T-helper 17 cell (primary cell): ENCODE data around the gene UBE3A. TPM values are rescaled to one million over a fixed set of nuclear protein-coding genes. Genes with fewer than 3 reads are reported as not detected.

Experiments used
- ATAC-seq: fragments of 150-1000 bp; cut with Tn5 transposase; 2 replicates; pipeline ENCODE4 v1.10.0; 2021; ENCODE audit warnings: mild to moderate bottlenecking, moderate library complexity
- DNase-seq, 3 donors: peaks; one replicate each; pipeline versions ENCODE4 v3.0.0 to v3.0.0-alpha.2; 2020 to 2021
- H3K9me3 ChIP-seq: one replicate; pipeline ENCODE4 v1.7.0; 2013; ENCODE audit warnings: low read length, mild to moderate bottlenecking; ENCODE audit not compliant: control insufficient read depth, poor library complexity, severe bottlenecking
- H3K27ac Mint-ChIP-seq: one replicate; pipeline ENCODE4 v1.8.0; 2022; ENCODE audit warnings: mild to moderate bottlenecking, moderate library complexity, mixed read lengths
- H3K27me3 Mint-ChIP-seq: one replicate; pipeline ENCODE4 v1.8.0; 2022; ENCODE audit warnings: mixed read lengths
- H3K36me3 Mint-ChIP-seq: one replicate; pipeline ENCODE4 v1.8.0; 2022; ENCODE audit warnings: low read depth, mixed read lengths
- H3K4me1 Mint-ChIP-seq: one replicate; pipeline ENCODE4 v1.8.0; 2022; ENCODE audit warnings: mild to moderate bottlenecking, mixed read lengths
- H3K4me3 Mint-ChIP-seq: one replicate; pipeline ENCODE4 v1.8.0; 2022; ENCODE audit warnings: mild to moderate bottlenecking, moderate library complexity, mixed read lengths
- total RNA-seq, 4 donors: library from RNA in 2 of 4; stranded (reverse) in 2 of 4; gene quantifications; one replicate each; pipeline ENCODE4 v1.2.3 and lab custom pipeline; 2022 to 2026

Gene UBE3A
- total RNA-seq = 100 to 1,000 TPM; 109 to 115 TPM
- total RNA-seq (lab: John Stamatoyannopoulos, UW) = 130 to 164 reads per million in 2 donors

DNA sequence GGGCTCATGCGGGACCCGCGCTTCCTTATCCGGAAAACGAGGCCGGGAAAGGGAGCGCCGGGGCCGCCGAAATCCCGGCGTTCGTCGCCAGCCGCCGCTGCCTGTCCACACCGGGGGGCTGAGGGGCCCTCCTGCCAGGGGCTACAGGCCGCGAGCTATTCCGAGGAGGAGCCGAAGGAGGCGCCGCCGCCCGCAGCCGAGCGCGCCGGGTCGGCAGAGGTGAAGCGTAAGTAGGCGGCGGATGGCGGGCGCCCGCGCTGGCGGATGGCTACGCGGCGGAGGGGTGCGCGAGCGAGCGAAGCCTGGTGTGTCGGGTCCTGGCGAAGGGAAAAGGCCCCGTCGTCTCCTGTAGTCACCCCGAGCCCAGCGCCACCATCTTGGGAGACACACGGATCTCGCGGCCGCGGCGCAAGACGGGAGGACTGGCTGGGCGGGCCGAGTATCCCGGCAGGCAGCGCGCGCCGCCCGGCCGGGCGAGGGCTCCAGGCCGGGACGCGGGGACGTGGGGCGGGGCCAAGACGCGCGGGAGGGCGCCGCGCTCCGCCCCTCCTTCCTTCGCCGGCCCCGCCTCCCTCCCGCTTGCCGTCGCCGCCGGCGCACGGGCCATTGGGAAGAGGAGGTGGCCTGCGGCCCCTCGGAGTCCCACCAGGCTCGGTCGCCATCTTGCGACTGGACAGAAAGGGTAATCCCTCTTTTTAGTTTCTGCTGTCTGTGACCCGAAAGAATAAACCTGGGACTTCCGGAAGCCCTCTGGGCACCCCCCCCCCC, at the start of gene UBE3A:
UBE3A (minus strand) TSS at position 424 of the 768 bp plus-strand sequence. CDS start 29,917 bp downstream, outside the sequence.
- H3K27ac Mint-ChIP-seq = peak within 1 kb of the TSS; percentile 88
- peaks cover 22% of the 10 kb centered on the region for H3K4me1 Mint-ChIP-seq

DNA sequence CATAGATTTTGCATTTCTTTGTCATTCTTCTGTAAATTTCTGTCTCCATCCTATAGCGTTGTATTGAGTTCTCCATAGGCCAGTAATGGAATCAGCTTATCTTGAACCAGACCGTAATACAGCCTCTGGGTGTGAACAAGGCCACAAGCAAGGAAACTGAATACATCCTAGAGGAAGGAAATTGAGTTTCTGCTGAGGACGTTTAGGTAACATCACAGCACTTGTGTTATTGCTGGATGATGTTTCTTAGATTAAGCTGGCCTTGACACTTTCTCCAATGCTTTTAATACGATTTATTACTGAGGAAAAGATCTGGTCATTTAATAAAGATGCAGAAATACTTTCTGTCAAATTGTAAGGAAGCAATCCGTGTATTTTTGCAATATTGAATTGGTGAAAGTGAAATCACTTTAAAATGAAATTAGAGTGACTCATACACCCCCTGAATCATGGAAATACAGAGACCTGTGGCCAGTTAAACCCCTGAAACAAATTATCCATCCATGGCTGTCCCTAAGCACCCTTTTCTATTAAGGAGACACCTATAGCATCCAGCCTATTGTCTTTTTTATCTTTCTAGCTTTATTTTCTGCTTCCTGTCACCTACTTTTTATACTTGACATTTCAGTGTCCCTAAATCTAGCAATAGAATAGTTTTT, 48.5 kb upstream of the UBE3A start:
- Mint-ChIP-seq H3K4me3 (no peak overlapping the region), H3K36me3 (no peaks in the 10 kb centered on the region), H3K4me1 (no peaks in the 10 kb centered on the region), H3K27me3 (no peaks in the 10 kb centered on the region), H3K27ac (no peak overlapping the region)
- DNase-seq = no peak
- H3K9me3 ChIP-seq = no peaks in the 10 kb centered on the region
- no peak for ATAC-seq

More for the DNA sequence above, at the start of gene UBE3A:
- peak; percentile 82 to 87 (median 83) for DNase-seq
- H3K36me3 Mint-ChIP-seq = no peaks in the 10 kb centered on the region
- peak within 1 kb of the TSS; percentile 93 for H3K4me3 Mint-ChIP-seq
- H3K9me3 ChIP-seq = no peaks in the 10 kb centered on the region
- no peaks in the 10 kb centered on the region for H3K27me3 Mint-ChIP-seq
- peak; percentile 94 for ATAC-seq

DNA sequence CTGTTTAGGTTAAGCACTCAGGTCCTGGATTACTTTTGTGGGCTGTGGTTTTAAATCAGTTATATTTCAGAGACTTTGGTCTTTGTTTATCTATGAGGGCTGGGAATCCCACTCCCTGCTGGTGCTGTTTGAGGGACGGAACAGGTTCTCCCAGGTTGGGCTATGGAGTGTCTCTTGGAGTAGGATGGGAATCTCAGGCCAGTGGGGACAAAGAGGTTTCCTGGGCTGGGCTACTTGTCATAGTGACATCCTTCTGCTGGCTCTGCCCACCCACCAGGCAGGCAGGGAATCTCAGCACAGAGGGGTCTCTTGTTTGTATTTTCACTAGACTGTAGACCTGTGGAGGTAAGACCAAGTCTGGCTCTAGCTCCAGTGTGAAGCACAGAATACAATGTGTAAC, 47.2 kb upstream of the UBE3A start:
- no peaks in the 10 kb centered on the region for H3K9me3 ChIP-seq
- Mint-ChIP-seq H3K4me3 (no peak overlapping the region), H3K27ac (no peak overlapping the region), H3K4me1 (peaks cover 3% of the 10 kb centered on the region), H3K27me3 (peaks cover 6% of the 10 kb centered on the region), H3K36me3 (no peaks in the 10 kb centered on the region)
- DNase-seq (no peak), ATAC-seq (no peak)

DNA sequence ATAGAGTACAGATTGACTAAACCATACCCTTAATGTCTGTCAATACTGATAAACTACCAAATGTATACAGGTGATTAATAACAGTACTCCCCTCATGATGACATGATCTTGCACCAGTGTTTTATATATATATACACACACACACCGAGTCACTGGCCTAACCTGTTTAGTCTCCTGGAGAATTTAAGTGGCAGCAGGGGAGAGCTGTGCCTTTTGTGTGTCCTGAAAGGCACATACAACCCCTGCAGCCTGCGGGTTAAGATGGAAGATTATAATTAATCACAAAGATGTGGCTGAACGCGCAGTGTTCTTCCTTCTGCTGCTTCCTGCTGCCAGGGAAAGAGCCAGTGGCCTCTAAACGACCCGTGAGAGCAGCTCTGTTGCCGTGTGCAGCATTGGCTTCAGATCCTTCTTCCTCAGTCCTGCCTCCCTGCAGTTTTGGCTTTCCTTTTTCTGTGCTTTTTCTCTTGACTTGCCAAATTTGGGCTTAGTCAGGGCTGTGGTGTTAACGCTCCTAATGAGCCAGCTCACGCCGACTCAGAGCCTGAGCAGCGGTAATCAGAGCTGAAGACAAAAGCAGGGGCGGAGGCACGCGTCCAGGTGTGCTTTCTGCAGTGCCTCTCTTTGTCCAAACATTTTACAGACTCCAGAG, 42.5 kb upstream of the UBE3A start:
- Mint-ChIP-seq H3K27me3 (peaks cover 18% of the 10 kb centered on the region), H3K4me3 (no peak overlapping the region), H3K36me3 (no peaks in the 10 kb centered on the region), H3K27ac (no peak overlapping the region), H3K4me1 (peaks cover 3% of the 10 kb centered on the region)
- no peaks in the 10 kb centered on the region for H3K9me3 ChIP-seq
- no peak for ATAC-seq
- DNase-seq = no peak

DNA sequence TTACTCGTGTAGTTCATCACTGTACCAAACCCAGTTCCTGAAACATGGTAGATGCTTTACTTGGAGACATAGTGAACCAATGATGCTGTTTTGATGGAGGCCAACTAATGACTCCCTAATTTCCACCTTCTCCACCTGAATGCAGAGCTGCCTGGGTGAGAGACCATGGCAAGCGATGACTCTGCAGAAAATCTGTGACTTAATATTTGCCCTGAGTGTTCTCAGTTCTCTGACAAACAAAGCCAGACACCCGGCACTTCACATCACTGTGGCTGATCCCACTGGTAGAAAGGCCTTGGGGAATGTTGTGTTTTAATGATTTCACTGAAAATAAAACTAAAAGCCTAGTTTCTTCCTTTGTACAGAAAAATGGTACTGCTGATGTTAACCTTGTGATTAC, 39.5 kb upstream of the UBE3A start:
- Mint-ChIP-seq H3K27me3 (peaks cover 18% of the 10 kb centered on the region), H3K4me1 (peaks cover 3% of the 10 kb centered on the region), H3K4me3 (no peak overlapping the region), H3K27ac (no peak overlapping the region), H3K36me3 (no peaks in the 10 kb centered on the region)
- ATAC-seq (no peak), DNase-seq (no peak)
- H3K9me3 ChIP-seq = no peaks in the 10 kb centered on the region

DNA sequence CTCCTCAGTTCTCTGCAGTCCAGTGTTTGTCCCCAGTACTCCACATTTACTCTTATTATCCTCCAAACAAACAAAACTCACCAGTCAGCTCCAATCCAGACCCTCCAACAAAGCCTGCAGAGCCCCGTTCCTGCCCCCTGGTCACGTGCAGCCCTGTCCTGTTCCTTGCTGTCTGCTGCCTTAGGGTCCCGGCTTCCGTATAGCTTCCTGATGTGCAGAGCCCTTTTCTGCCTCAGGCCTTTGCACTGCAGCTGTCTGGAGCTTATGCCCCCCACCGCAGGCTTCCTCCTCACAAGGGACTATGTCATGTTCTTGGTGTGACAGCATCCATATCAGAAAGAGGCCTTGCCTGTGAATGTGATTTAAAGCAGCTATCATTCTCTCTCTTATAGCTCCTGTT, 39.0 kb upstream of the UBE3A start:
- Mint-ChIP-seq H3K36me3 (no peaks in the 10 kb centered on the region), H3K4me1 (peaks cover 3% of the 10 kb centered on the region), H3K27ac (no peak overlapping the region), H3K4me3 (no peak overlapping the region), H3K27me3 (peaks cover 18% of the 10 kb centered on the region)
- ATAC-seq (no peak), DNase-seq (no peak)
- H3K9me3 ChIP-seq = no peaks in the 10 kb centered on the region

DNA sequence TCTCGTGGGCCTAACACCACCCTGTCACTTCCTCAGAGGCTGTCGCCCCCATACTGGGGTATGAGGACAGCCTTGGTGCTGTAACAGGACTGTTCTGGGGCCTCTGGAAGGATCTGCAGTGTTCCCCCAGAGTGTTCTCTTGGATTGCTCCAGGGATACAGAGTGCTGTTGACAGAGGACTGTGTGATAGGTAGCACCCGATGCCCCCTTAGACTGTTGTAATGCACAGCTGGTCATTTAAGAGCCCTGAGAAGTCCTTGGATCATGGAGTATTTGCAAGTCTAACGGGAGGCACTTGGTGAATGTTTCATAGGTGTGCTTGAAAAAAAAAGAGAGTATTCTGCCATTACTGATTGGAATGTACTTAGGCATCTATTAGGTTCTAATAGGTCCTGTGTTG, 35.4 kb upstream of the UBE3A start:
- no peak for ATAC-seq
- no peaks in the 10 kb centered on the region for H3K4me1 Mint-ChIP-seq

DNA sequence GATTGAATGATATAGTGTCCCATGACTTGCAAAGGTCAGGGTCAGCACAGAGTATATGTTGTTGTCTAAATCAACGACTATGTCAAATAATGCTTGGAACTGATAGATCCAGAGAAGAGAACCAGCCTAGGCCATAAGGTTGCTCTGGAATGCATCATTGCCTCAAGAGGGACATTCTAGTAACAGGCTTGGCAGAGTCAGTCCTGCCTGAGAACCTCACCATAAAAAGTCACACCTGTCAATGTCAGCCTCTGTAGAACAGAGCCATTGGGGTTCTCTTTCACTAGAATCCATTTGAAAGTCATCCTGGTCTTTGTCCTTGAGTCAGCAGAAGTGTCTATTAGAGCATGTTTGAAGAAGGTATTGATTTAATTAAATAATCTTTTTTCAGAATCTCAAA, 31.4 kb upstream of the UBE3A start:
- H3K9me3 ChIP-seq = no peaks in the 10 kb centered on the region
- Mint-ChIP-seq H3K36me3 (peaks cover 2% of the 10 kb centered on the region), H3K27me3 (peaks cover 7% of the 10 kb centered on the region), H3K4me1 (no peaks in the 10 kb centered on the region), H3K27ac (no peak overlapping the region), H3K4me3 (no peak overlapping the region)
- ATAC-seq (no peak), DNase-seq (no peak)

More for the DNA sequence above, 35.4 kb upstream of the UBE3A start:
- H3K36me3 Mint-ChIP-seq = no peaks in the 10 kb centered on the region
- H3K27me3 Mint-ChIP-seq = no peaks in the 10 kb centered on the region
- H3K27ac Mint-ChIP-seq = no peak overlapping the region
- no peaks in the 10 kb centered on the region for H3K9me3 ChIP-seq
- DNase-seq = no peak
- no peak overlapping the region for H3K4me3 Mint-ChIP-seq

DNA sequence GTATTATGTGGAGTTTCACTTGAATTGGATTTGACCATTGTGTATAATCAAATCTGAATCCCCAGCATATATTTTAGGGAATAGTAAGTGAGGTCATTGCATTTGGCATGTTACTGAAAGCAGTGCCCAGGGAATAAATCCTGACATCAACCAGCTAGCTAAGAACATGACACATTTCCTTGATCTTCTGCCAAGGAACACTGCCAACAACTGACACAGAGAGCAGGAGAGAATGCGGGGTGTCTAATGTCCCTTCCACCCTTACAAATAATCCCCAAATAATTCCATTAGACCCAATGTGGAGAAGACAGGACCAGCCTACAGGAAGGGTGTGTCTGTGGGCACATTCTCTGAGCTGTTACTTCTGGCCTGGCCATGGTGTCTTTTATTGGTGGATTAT, 30.6 kb upstream of the UBE3A start:
- peaks cover 7% of the 10 kb centered on the region for H3K27me3 Mint-ChIP-seq
- ATAC-seq (no peak), DNase-seq (no peak)
- peaks cover 2% of the 10 kb centered on the region for H3K36me3 Mint-ChIP-seq
- no peaks in the 10 kb centered on the region for H3K9me3 ChIP-seq
- no peak overlapping the region for H3K4me3 Mint-ChIP-seq
- H3K27ac Mint-ChIP-seq = no peak overlapping the region
- no peaks in the 10 kb centered on the region for H3K4me1 Mint-ChIP-seq

DNA sequence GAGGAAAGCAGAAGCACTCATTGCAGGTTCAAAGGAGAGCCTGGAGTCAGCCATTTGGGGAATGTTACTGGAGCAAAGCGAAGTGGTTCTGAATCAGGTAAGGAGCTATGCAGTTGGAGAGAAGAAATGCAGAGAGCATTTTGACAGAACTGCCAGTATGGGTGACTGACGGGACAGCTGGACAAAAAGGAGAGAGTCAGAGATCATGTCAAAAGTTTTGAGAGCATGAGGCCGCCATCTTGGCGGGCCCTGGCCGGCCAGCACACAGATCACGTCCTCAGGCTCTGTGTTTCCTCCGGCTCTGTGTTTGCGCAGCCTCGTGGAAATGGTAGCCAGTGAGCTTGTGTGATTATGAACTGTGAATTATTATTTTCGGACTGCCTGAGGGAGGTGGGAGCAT, 29.8 kb upstream of the UBE3A start:
- Mint-ChIP-seq H3K36me3 (peaks cover 2% of the 10 kb centered on the region), H3K27me3 (peaks cover 7% of the 10 kb centered on the region), H3K4me1 (no peaks in the 10 kb centered on the region), H3K27ac (no peak overlapping the region), H3K4me3 (no peak overlapping the region)
- no peak for ATAC-seq
- no peak for DNase-seq
- H3K9me3 ChIP-seq = no peaks in the 10 kb centered on the region

DNA sequence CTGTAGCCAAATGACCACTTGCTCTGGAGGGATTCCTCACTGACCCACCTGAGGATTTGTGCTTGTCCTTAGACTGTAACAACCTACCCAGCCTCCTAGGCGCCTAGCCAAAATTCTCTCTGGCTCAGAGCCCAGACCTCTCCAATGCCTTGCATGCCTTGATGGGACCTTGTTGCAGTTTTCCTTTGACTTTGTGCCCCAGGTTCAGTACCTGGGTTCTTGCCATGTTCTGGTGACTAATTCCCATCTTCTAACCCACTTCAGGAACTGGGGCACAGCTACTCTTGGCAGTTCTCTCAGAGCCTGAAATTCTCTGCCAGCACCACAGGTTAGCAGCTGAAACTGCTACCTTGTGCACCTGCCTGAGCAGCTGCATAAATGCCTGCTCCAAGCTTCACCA, 27.0 kb upstream of the UBE3A start:
- no peaks in the 10 kb centered on the region for H3K9me3 ChIP-seq
- peaks cover 2% of the 10 kb centered on the region for H3K36me3 Mint-ChIP-seq
- H3K27me3 Mint-ChIP-seq = peaks cover 7% of the 10 kb centered on the region
- DNase-seq (no peak), ATAC-seq (no peak)
- no peak overlapping the region for H3K27ac Mint-ChIP-seq
- no peak overlapping the region for H3K4me3 Mint-ChIP-seq
- no peaks in the 10 kb centered on the region for H3K4me1 Mint-ChIP-seq

DNA sequence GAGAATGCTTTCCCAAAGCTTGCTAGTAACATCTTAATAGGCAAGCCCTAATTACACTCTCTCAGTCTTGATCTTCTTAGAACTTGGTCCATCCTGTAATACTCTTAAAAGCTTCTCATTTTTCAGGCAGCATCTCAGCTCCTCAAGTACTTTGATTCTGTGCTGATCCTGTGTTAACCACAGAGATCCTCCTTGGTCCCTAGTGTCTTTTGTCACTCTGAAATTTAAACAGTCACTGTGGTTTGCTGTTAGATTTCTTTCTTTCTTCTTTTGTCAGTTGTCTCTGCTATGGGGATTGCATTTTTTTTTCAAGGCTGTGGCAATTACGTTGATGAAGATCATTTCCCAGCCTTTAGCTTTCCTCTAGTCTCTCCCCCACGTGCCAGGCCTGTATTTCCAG, 26.0 kb upstream of the UBE3A start:
- H3K9me3 ChIP-seq = no peaks in the 10 kb centered on the region
- Mint-ChIP-seq H3K36me3 (peaks cover 2% of the 10 kb centered on the region), H3K4me3 (no peak overlapping the region), H3K27ac (no peak overlapping the region), H3K27me3 (peaks cover 7% of the 10 kb centered on the region), H3K4me1 (no peaks in the 10 kb centered on the region)
- no peak for DNase-seq
- no peak for ATAC-seq

DNA sequence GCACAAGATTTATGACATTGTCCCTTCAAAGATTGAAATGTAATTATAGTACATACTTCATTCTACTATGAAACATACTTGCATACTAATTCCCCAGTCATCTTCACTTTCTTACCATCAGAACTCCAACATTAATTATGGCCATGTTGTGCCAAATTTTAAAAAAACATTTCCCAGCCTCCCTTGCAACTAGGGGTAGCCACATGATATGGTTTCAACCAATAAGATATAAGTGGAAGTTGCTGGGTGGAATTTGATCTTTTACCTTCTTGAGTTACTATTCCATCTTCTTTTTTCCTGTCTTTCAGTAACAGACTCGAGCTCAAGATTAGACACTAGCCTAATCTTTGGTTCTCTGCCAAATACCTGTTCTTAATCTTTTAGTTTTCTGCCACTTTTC, 25.6 kb upstream of the UBE3A start:
- peaks cover 7% of the 10 kb centered on the region for H3K27me3 Mint-ChIP-seq
- H3K4me1 Mint-ChIP-seq = no peaks in the 10 kb centered on the region
- H3K4me3 Mint-ChIP-seq = no peak overlapping the region
- ATAC-seq (no peak), DNase-seq (no peak)
- no peaks in the 10 kb centered on the region for H3K9me3 ChIP-seq
- H3K27ac Mint-ChIP-seq = no peak overlapping the region
- peaks cover 2% of the 10 kb centered on the region for H3K36me3 Mint-ChIP-seq
